Superior temporal gyrus (tissue), 1 donor: ENCODE measurements around the gene UHRF2.
"Not testable (repeated sequence)": the region's sequence is repeated elsewhere in the genome, so short reads cannot be mapped to it uniquely, and the experiment has no call there.

Source experiments
- DNase-seq: peaks from one replicate; pipeline ENCODE4 v3.0.0-alpha.2; 2016; ENCODE audit errors: extremely low spot score

The UHRF2 gene

DNA sequence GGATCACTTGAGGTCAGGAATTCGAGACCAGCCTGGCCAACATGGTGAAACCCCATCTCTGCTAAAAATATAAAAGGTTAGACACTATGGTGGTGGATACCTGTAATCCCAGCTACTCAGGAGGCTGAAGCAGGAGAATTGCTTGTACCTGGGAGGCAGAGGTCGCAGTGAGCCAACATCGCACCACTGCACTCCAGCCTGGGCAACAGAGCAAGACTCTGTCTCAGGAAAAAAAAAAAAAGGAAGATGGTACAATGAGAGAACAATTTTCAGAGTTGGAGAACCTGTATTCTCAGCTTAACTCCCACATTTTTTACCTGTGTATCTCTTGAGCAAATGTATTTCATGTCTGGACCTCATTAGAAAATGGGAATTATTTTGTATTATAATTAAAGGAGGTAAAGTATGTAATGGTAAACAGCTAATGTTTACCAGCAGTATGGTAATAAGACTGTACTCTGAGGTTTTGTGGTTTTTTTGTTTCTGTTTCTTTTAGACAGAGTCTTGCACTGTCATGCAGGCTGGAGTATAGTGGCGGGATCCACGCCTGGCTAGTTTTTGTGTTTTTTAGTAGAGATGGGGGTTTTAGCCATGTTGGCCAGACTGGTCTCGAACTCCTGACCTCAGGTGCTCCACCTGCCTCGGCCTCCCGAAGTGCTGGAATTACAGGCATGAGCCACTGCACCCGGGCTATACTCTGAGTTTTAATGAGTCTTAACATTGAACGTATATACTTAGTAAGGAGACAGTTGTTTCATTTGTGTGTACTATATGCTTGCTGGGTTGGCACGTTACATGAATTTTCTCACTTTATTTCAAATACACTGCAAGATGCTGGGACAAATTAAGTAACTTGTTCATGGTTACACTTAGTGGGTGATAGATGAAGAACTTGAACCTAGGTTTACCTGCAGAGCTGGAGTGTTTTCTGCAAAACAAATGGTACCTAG lies 16.2 kb downstream of the UHRF2 start:
- no peak for DNase-seq

DNA sequence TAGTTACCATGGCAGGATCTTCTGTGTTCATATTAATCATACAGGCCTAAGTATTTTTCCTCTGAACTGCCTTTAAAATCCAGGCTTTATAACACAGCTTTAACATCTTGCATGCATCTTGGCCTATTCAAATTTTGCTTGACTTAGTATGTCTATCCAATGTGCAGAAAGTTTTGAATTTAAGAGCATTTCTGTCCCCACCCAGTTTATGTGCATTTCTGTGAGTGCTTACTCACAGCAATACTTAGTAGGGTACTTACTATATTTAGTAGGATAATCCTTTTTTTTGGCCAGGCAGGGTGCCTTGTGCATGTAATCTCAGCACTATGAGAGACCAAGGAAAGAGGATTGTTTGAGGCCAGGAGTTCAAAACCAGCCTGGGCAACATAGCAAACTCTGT lies 18.0 kb downstream of the UHRF2 start:
- no peak for DNase-seq

DNA sequence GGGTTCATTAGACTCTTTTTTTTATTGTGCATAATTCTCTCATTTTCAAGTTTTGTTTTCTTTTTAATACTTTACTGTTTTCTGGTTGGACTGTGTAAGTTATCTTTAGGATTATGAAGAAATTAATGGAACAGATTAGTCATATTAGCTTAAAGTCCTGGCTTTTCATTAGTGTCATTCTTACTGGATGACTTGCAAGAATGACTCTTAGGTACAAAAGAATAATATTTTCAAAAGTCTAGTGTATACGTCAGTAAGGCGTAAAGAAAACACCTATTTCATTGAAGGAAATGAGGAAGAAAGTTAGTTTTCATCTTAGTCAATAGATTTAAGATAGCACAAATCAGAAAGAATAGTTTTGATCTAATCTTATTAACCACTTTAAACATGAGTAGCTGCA lies 20.4 kb downstream of the UHRF2 start:
- peak; percentile 5 for DNase-seq

DNA sequence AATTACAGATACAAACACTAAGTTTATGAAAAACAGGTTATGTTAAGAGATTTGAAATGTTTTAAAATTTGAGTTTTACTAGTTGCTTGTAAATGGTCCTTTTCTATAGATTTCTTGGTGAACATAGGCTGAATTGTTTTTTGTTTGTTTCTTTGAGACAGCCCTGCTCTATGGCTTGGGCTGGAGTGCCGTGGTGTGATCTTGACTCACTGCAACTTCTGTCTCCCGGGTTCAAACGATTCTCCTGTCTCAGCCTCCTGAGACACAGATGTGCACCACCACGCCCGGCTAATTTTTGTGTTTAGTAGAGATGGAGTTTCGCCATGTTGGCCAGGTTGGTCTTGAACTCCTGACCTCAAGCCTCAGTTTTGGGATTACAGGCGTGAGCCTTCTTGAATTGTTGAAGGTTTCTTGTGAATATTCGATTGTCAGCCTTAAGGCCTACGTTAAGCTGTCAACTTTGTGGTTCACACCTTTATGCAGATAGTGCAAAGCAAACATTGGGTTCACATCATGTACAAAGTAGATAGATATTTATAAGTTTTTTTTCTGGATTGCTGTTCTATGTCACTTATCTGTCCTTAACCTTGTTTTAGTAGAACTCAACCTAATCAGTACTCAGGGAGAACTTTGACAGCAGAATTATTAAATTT lies 26.2 kb downstream of the UHRF2 start:
- peak; percentile 11 for DNase-seq

- peak; percentile 32 for DNase-seq
These were observed 27.4 kb downstream of the UHRF2 start for GRCh38 chr9:6440405-6440804.

DNA sequence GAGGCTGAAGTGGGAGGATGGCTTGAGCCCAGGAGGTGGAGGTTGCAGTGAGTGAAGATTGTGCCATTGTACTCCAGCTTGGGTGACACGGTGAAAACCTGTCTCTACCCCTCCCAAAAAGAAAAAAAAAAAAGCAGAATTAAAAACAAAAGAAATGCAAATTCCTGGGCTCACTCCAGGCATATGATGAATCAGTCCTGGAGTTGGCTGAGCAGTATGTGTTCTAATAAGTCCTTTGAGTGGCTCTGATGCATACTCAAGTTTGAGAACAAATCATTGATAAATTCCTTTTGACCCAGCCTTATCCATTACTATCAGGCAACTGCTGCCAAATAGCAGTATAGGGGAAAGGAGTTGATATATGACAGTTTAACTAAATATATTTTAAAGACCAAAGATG lies 28.3 kb downstream of the UHRF2 start:
- DNase-seq, result peak; percentile 10

GRCh38 chr9:6443661-6444060 lies 30.7 kb downstream of the UHRF2 start:
- peak; percentile 11 for DNase-seq

GRCh38 chr9:6444128-6444527 lies 31.1 kb downstream of the UHRF2 start:
- peak; percentile 6 for DNase-seq

DNA sequence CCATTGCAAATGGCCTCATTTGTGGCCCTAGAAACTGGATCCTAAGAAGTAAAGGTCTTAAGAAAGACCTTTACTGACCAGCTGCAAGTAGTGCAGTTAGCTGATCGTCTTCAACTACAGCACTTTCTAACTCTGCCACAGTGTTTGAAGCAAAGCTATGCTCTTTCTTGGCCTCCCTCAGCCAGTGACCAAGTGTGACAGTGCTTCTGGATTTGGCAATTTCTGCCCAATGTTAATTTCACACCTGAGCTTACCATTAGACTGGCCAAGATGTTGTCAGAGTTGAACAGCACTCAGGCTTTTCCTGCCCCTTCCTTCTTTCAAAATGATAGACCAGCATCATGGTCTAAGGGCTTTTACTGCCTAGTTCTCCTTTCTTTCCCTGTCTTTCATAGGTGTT lies 36.1 kb downstream of the UHRF2 start:
- DNase-seq, result peak; percentile 5

GRCh38 chr9:6449645-6450044 lies 36.6 kb downstream of the UHRF2 start:
- DNase-seq, result peak; percentile 7

GRCh38 chr9:6450641-6451375 lies 37.8 kb downstream of the UHRF2 start:
- DNase-seq, result peak; percentile 6

GRCh38 chr9:6455292-6455691 lies 42.3 kb downstream of the UHRF2 start:
- DNase-seq, result not testable (repeated sequence)

DNA sequence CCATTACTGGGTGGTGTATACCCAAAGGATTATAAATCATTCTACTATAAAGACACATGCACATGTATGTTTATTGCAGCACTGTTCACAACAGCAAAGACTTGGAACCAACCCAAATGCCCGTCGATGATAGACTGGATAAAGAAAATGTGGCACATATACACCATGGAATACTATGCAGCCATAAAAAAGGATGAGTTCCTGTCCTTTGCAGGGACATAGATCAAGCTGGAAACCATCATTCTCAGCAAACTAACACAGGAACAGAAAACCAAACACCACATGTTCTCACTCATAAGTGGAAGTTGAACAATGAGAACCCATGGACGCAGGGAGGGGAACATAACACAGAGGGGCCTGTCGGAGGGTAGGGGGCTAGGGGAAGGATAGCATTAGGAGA lies 45.7 kb downstream of the UHRF2 start:
- not testable (repeated sequence) for DNase-seq

- no peak for DNase-seq
These were observed 46.7 kb downstream of the UHRF2 start for GRCh38 chr9:6459718-6460117.

DNA sequence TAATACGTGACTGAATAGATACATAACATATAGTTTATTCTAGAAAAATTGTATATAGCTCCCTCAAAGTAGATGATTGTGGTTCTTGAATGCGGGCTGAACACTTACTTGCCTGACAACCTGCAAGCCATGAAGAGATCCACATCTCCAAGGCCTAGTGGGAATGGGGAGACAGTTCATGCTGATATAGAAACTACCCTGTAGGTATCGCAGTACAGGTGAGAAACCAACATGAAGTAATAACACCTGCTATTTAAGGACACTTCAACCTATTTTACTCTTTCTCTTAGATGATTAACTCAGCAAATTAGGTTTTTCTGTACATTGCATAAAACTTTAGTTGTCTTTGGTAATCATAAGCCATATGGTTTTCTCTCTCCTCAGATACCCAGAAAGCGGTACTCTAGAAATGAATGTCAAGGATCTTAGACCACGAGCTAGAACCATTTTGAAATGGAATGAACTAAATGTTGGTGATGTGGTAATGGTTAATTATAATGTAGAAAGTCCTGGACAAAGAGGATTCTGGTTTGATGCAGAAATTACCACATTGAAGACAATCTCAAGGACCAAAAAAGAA lies 47.3 kb downstream of the UHRF2 start:
- DNase-seq, result no peak

DNA sequence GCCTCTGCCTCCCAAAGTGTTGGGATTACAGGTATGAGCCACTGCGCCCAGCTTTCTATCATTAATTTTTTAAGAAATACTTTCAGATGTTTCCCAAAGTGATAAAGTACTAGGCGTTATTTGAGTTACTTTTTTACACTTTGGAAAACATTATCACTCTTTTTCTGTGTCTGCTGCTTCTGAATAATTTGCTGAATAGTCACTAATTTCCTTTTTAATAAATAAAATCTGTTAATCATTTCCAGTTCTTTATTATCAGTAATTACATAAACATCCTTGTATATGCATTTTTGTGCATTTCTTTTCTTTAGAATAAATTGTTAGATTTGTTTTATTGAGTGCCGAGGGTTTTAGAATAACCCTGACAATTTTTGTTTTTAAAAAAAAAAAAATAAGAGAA lies 48.6 kb downstream of the UHRF2 start:
- no peak for DNase-seq

DNA sequence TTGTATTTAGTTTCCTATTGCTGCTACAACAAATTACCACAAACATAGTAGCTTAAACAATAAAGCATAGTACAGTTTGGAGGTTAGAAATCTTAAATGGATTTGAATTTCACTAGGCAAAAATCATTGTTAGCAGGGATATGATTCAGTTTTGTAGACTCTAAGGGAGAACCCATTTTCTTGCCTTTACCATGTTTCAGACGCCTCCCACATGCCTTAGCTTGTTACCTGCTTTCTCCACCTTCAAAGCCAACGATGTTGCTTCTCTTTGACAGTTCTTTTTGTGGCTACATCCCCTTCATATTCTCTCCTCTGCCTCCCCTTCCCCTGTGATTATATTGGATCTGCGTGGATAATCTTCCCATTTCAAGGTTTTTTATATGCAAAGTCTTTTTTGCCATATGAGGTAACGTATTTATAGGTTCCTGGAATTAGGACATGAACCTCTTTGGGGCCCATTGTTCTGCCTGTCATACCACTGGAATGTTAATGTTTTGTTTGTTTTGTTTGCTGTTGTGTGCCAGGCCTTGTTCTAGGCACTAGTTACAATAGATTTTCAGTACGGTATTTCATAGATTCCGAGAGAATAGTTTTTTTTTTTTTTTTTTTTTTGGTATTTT lies 54.1 kb downstream of the UHRF2 start:
- peak; percentile 64 for DNase-seq

GRCh38 chr9:6471231-6471850 lies 58.3 kb downstream of the UHRF2 start:
- no peak for DNase-seq

- DNase-seq, result no peak
These were observed 60.2 kb downstream of the UHRF2 start for GRCh38 chr9:6473151-6473550.

GRCh38 chr9:6479959-6480358 lies 67.0 kb downstream of the UHRF2 start:
- DNase-seq, result no peak

- DNase-seq, result no peak
These were observed 71.2 kb downstream of the UHRF2 start for GRCh38 chr9:6484210-6484609.
